ENCODE results near the gene PTGDS.

The PTGDS gene

GRCh38 chr9:136944212-136944518 lies 33.1 kb upstream of the PTGDS start:
- ChIA-PET POLR2A (interaction anchor here (0.8 to 1.0 kb wide), 2 partner anchors 48 to 96 kb away, joined by 3 to 4 read pairs; partner anchors contain the start of gene PAXX), CTCF (no interaction called here)
- peak; percentile 62 for DNase-seq (ENCODE audit: extremely low spot score)
- no peak for TF ChIP-seq HDGF (IDR thresholded peaks at IDR 0.05; ENCODE audit: borderline replicate concordance)
- TF ChIP-seq BHLHE40 (IDR thresholded peaks at IDR 0.05; ENCODE audit: borderline replicate concordance) = no peak
- TF ChIP-seq L3MBTL2 (conservative IDR thresholded peaks at IDR 0.05) = no peak
- TF ChIP-seq LEF1 (IDR thresholded peaks at IDR 0.05; ENCODE audit: borderline replicate concordance) = no peak
- no peak for TF ChIP-seq ZNF384 (IDR thresholded peaks at IDR 0.05)
- no peak for TF ChIP-seq NFRKB (IDR thresholded peaks at IDR 0.05)
- no peak for TF ChIP-seq FOXK2 (IDR thresholded peaks at IDR 0.05)
- no peak; the same call in 1 of the 2 replicates for TF ChIP-seq ARNT (IDR thresholded peaks at IDR 0.05)
- no peak for TF ChIP-seq FOXA1 (IDR thresholded peaks at IDR 0.05)
- no peak for TF ChIP-seq CTBP1 (IDR thresholded peaks at IDR 0.05; ENCODE audit: borderline replicate concordance)
- no peak for TF ChIP-seq SP1 (IDR thresholded peaks at IDR 0.05)
- TF ChIP-seq SUZ12 (IDR thresholded peaks at IDR 0.05) = no peak

DNA sequence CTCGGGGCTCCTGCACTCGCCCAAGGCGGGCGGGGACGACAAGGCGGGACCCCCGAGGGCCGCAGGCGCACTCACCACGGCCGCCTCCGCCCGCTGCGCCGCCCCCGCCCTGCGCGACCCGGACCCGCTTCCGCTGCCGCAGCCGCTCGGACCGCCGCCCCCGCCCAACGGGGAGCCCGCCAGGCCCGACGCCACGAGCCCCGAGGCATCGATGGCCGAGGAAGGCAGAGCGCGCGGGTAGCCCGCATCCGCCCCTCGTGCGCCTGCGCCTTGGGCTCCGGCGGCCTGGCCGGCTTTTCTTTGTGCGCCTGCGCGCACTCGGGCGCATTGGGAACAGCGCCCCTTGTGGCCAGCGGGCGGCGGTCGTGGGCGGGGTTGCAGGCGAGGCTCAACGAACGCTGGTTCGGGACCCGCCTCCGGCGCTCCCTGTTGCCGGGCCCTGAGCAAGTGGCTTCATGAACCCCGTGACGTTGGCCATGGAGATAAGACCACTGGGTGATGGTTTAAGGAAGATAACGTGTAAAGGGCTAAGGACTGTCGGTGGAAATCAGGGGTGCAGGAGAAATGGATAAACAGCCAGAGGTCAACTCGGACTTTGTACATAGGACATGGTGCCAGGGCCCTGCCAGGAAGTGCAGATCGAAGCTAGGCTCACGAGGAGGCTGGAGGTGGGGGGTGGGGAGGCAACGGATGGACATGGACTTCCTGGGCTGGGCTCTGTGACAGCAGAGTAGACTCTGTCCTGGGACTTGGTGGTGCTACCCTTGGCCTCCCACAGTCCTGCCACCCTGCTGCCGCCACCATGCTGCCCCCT lies 32.6 kb upstream of the PTGDS start, which contains the start of the genes C8G and FBXW5:
Gene C8G (plus strand): TSS at position 725 of the 814 bp plus-strand sequence. CDS start 78 bp downstream, at position 803.
Gene FBXW5 (minus strand): TSS at position 220 of the 814 bp plus-strand sequence. CDS start 655 bp downstream, outside the sequence.
- ChIA-PET POLR2A (interaction anchor here (0.8 to 1.0 kb wide), 2 partner anchors 47 to 97 kb away, joined by 3 to 4 read pairs; partner anchors contain the start of gene PAXX), CTCF (interaction anchor here (1.4 kb wide), 1 partner anchor 90 kb away, joined by 3 read pairs; no protein-coding TSS in a partner anchor)
- no peak for TF ChIP-seq ARNT (IDR thresholded peaks at IDR 0.05)
- peak; percentile 77; the same call in 1 of the 2 replicates for TF ChIP-seq FOXM1 (IDR thresholded peaks at IDR 0.05; ENCODE audit: borderline replicate concordance)
- no peak for TF ChIP-seq FOXA1 (IDR thresholded peaks at IDR 0.05)
- TF ChIP-seq BHLHE40 (IDR thresholded peaks at IDR 0.05; ENCODE audit: borderline replicate concordance) = no peak
- DNase-seq (ENCODE audit: extremely low spot score) = peak; percentile 100

DNA sequence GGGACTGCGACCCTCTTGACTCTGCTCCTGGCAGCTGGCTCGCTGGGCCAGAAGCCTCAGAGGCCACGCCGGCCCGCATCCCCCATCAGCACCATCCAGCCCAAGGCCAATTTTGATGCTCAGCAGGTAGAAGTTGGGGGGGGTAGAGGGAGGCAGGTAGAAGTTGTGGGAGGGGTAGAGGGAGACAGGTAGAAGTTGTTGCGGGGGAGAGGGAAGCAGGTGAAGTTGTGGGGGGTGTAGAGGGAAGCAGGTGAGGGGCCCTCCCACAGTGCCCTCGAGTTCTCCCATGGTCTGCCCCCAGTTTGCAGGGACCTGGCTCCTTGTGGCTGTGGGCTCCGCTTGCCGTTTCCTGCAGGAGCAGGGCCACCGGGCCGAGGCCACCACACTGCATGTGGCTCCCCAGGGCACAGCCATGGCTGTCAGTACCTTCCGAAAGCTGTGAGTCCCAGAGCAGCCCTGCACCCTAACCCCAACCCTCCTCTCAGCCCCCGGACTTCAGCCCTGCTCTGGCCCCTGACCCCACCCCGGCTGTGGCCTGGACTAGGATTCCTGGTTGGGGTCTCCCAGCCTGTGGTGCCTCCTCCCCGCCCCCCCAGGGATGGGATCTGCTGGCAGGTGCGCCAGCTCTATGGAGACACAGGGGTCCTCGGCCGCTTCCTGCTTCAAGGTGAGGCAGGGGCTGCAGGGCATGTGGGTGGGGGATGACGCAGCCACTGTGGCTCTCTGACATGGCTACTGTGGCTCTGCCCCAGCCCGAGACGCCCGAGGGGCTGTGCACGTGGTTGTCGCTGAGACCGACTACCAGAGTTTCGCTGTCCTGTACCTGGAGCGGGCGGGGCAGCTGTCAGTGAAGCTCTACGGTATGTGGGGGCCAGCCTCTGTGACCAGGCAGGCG lies 31.7 kb upstream of the PTGDS start:
- TF ChIP-seq L3MBTL2 (conservative IDR thresholded peaks at IDR 0.05) = no peak
- TF ChIP-seq TARDBP (IDR thresholded peaks at IDR 0.05) = no peak
- TF ChIP-seq BHLHE40 (IDR thresholded peaks at IDR 0.05; ENCODE audit: borderline replicate concordance) = no peak
- no peak for TF ChIP-seq ARNT (IDR thresholded peaks at IDR 0.05)
- TF ChIP-seq ELF4 (IDR thresholded peaks at IDR 0.05) = no peak
- no peak for TF ChIP-seq CTBP1 (IDR thresholded peaks at IDR 0.05; ENCODE audit: borderline replicate concordance)
- no peak for TF ChIP-seq FOXK2 (IDR thresholded peaks at IDR 0.05)
- TF ChIP-seq LEF1 (IDR thresholded peaks at IDR 0.05; ENCODE audit: borderline replicate concordance) = no peak
- TF ChIP-seq ZNF384 (IDR thresholded peaks at IDR 0.05) = no peak
- TF ChIP-seq HDGF (IDR thresholded peaks at IDR 0.05; ENCODE audit: borderline replicate concordance) = no peak
- no peak for TF ChIP-seq FOXA1 (IDR thresholded peaks at IDR 0.05)
- no peak for TF ChIP-seq PKNOX1 (IDR thresholded peaks at IDR 0.05)
- TF ChIP-seq SUZ12 (IDR thresholded peaks at IDR 0.05) = no peak
- no peak for TF ChIP-seq SP1 (IDR thresholded peaks at IDR 0.05)
- TF ChIP-seq NFRKB (IDR thresholded peaks at IDR 0.05) = no peak
- CTCF ChIA-PET = interaction anchor here (0.6 to 1.4 kb wide), 2 partner anchors 89 to 141 kb away, joined by 3 read pairs; partner anchors contain the start of gene MAN1B1
- DNase-seq (ENCODE audit: extremely low spot score) = no peak
- POLR2A ChIA-PET = no interaction called here

DNA sequence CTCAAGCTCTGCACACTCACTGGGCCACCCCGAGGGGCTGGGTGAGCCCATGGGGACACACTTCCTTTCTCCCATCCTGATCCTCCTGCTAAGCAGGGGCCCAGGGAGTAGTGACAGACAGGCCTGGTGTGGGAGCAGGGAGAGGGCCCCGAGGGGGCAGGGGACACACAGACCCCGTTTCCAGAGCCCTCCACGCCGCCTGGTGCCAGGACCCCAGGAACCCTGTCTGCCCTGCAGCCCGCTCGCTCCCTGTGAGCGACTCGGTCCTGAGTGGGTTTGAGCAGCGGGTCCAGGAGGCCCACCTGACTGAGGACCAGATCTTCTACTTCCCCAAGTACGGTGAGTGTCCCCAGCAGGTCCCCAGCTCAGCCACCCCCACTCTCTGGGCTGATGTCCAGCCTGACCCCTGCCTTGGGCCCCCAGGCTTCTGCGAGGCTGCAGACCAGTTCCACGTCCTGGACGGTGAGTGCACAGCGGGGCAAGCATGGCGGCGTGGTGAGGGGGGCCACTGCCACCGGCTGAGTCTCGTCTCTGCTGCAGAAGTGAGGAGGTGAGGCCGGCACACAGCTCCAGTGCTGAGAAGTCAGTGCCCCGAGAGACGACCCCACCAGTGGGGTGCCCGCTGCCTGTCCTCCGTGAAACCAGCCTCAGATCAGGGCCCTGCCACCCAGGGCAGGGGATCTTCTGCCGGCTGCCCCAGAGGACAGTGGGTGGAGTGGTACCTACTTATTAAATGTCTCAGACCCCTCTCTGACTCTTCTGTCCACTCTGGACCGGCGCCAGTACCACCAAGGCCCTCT lies 30.9 kb upstream of the PTGDS start:
- POLR2A ChIA-PET = no interaction called here

DNA sequence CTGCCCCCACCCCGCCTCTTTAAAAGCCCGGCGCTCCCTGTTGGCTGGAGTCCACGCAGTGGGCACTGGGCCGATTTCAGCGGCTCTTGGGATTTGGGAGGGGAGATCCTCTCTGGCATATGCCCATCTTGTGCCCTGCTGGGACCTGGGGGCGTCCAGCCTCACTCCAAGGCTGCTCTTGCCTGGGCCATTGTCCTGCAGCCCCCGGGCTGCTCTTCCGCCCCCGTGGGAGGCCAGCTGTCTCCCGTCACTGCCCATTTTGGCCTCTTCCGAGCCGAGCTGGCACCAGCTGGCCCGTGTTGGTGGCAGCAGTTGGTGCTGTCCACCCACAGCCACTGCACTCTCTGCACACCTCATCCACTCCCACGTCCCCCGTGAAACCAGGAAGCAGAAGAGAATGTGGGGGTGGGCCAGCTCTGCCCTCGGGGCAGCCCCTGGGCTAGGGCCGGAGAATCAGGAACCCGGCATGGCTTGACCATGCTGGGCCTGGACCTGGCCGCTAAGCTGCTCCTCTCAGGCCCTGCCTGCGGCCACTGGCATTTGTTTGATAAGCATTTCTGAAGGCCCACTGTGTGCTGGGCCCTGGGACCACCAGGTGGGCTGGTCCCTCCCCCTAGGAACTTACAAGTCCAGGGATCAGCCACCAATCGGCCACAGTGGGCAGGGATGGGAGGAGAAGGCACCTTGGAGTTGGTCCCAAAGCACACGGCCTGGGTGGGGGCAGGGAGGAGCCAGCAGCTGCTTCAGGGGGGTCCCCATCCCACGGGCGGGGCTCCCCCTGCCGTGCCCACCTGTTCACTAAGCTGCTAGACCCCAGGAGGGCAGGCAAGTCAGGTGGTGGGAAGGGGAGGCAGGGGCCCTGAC lies 30.0 kb upstream of the PTGDS start:
- CTCF ChIA-PET = interaction anchor here (1.0 to 2.5 kb wide), 13 partner anchors 8 to 190 kb away, joined by 3 to 45 read pairs (median 5); partner anchors contain the start of genes ABCA2, CLIC3 and LCN8
- TF ChIP-seq HDGF (IDR thresholded peaks at IDR 0.05; ENCODE audit: borderline replicate concordance) (no peak), FOXM1 (IDR thresholded peaks at IDR 0.05; ENCODE audit: borderline replicate concordance) (no peak), BHLHE40 (IDR thresholded peaks at IDR 0.05; ENCODE audit: borderline replicate concordance) (no peak), L3MBTL2 (conservative IDR thresholded peaks at IDR 0.05) (no peak), SUZ12 (IDR thresholded peaks at IDR 0.05) (no peak), ZNF384 (IDR thresholded peaks at IDR 0.05) (no peak), SP1 (IDR thresholded peaks at IDR 0.05) (no peak), ARNT (IDR thresholded peaks at IDR 0.05) (no peak), PKNOX1 (IDR thresholded peaks at IDR 0.05) (no peak), FOXA1 (IDR thresholded peaks at IDR 0.05) (no peak), ELF4 (IDR thresholded peaks at IDR 0.05) (no peak), LEF1 (IDR thresholded peaks at IDR 0.05; ENCODE audit: borderline replicate concordance) (no peak), CTBP1 (IDR thresholded peaks at IDR 0.05; ENCODE audit: borderline replicate concordance) (no peak), TARDBP (IDR thresholded peaks at IDR 0.05) (no peak), NFRKB (IDR thresholded peaks at IDR 0.05) (no peak), FOXK2 (IDR thresholded peaks at IDR 0.05) (no peak)
- DNase-seq (ENCODE audit: extremely low spot score) = no peak
- POLR2A ChIA-PET = interaction anchor here (0.7 to 3.8 kb wide), 5 partner anchors 8 to 89 kb away, joined by 3 to 14 read pairs (median 4); partner anchors contain the start of gene PAXX

More for the DNA sequence above, 30.9 kb upstream of the PTGDS start:
- CTCF ChIA-PET = interaction anchor here (0.6 to 2.5 kb wide), 3 partner anchors 88 to 140 kb away, joined by 3 to 45 read pairs (median 3); partner anchors contain the start of gene MAN1B1
- TF ChIP-seq ELF4 (IDR thresholded peaks at IDR 0.05) (no peak), TARDBP (IDR thresholded peaks at IDR 0.05) (no peak), SUZ12 (IDR thresholded peaks at IDR 0.05) (no peak), ARNT (IDR thresholded peaks at IDR 0.05) (no peak), LEF1 (IDR thresholded peaks at IDR 0.05; ENCODE audit: borderline replicate concordance) (no peak), CTBP1 (IDR thresholded peaks at IDR 0.05; ENCODE audit: borderline replicate concordance) (no peak), FOXK2 (IDR thresholded peaks at IDR 0.05) (no peak), NFRKB (IDR thresholded peaks at IDR 0.05) (no peak), BHLHE40 (IDR thresholded peaks at IDR 0.05; ENCODE audit: borderline replicate concordance) (no peak), SP1 (IDR thresholded peaks at IDR 0.05) (no peak)
- no peak for DNase-seq (ENCODE audit: extremely low spot score)
